Neural progenitor cell (in vitro differentiated cells): Measurements from ENCODE around the gene NUAK1. TPM values are rescaled to one million over a fixed set of nuclear protein-coding genes. Genes with fewer than 3 reads are reported as not detected.
A peak's percentile ranks its signal among the peaks of the same experiment; 100 is the strongest.

Source experiments
- DNase-seq: peaks from one replicate; pipeline ENCODE4 v3.0.0-alpha.2; 2016; ENCODE audit warnings: low spot score
- H2AFZ ChIP-seq: fragments of 200-600 bp; sonication (generic); replicated peaks from 2 replicates; pipeline ENCODE4 v1.6.1; 2016; ENCODE audit warnings: antibody characterized with exemption
- H3F3A ChIP-seq: fragments of 200-600 bp; sonication (generic); 2 replicates; pipeline ENCODE4 v1.6.1; 2016; ENCODE audit warnings: antibody characterized with exemption, low read depth
- H3K27ac ChIP-seq: fragments of 200-600 bp; sonication (generic); 2 replicates; pipeline ENCODE4 v1.5.1; 2016; ENCODE audit warnings: mild to moderate bottlenecking
- H3K27me3 ChIP-seq: fragments of 200-600 bp; sonication (generic); 2 replicates; pipeline ENCODE4 v1.6.1; 2016; ENCODE audit warnings: mild to moderate bottlenecking, moderate library complexity
- H3K36me3 ChIP-seq: fragments of 200-600 bp; sonication (generic); 2 replicates; pipeline ENCODE4 v1.5.1; 2016
- H3K4me1 ChIP-seq: fragments of 200-600 bp; sonication (generic); 2 replicates; pipeline ENCODE4 v1.6.1; 2016; ENCODE audit warnings: mixed run types
- H3K4me2 ChIP-seq: fragments of 200-600 bp; sonication (generic); 2 replicates; pipeline ENCODE4 v1.6.1; 2016
- H3K4me3 ChIP-seq: fragments of 200-600 bp; sonication (generic); 2 replicates; pipeline ENCODE4 v1.5.1; 2016
- H3K79me2 ChIP-seq: fragments of 200-600 bp; sonication (generic); 2 replicates; pipeline ENCODE4 v1.6.1; 2016; ENCODE audit warnings: low read depth
- H3K9ac ChIP-seq: fragments of 200-600 bp; sonication (generic); 2 replicates; pipeline ENCODE4 v1.6.1; 2016
- H3K9me3 ChIP-seq: fragments of 200-600 bp; sonication (generic); 2 replicates; pipeline ENCODE4 v1.5.1; 2016; ENCODE audit warnings: low read depth
- H4K20me1 ChIP-seq: fragments of 200-600 bp; sonication (generic); 2 replicates; pipeline ENCODE4 v1.6.1; 2016; ENCODE audit warnings: low read depth
- H3K27ac Mint-ChIP-seq: 3 replicates; pipeline ENCODE4 v1.8.0; 2021; ENCODE audit warnings: mixed read lengths
- H3K27me3 Mint-ChIP-seq: 2 replicates; pipeline ENCODE4 v1.8.0; 2022; ENCODE audit warnings: low read depth, mild to moderate bottlenecking, inconsistent platforms, moderate library complexity, mixed read lengths; ENCODE audit not compliant: insufficient read depth
- H3K36me3 Mint-ChIP-seq: 3 replicates; pipeline ENCODE4 v1.8.0; 2021; ENCODE audit warnings: mixed read lengths
- H3K4me1 Mint-ChIP-seq: 3 replicates; pipeline ENCODE4 v1.8.0; 2021; ENCODE audit warnings: mixed read lengths
- H3K4me3 Mint-ChIP-seq: 3 replicates; pipeline ENCODE4 v1.8.0; 2021; ENCODE audit warnings: mild to moderate bottlenecking, moderate library complexity, mixed read lengths
- H3K9me3 Mint-ChIP-seq: 3 replicates; pipeline ENCODE4 v1.8.0; 2020; ENCODE audit warnings: mixed read lengths
- CTCF ChIP-seq: fragments of 200-600 bp; sonication (generic); IDR thresholded peaks from 2 replicates; pipeline ENCODE4 v1.5.1; 2017; ENCODE audit warnings: antibody characterized with exemption, mild to moderate bottlenecking
- EZH2 ChIP-seq: fragments of 200-600 bp; sonication (generic); IDR thresholded peaks from 2 replicates; pipeline ENCODE4 v1.6.1; 2017; ENCODE audit warnings: antibody characterized with exemption, mild to moderate bottlenecking, moderate library complexity
- EZH2phosphoT487 ChIP-seq: fragments of 200-600 bp; sonication (generic); IDR thresholded peaks from 2 replicates; pipeline ENCODE4 v1.6.1; 2017; ENCODE audit warnings: antibody characterized with exemption
- total RNA-seq: library from RNA; depleted of rRNA; stranded (reverse); fragments of >200 nt; gene quantifications from 2 replicates; pipeline ENCODE4 v1.2.3, GENCODE V29; 2015; ENCODE audit warnings: low replicate concordance

Gene NUAK1
- total RNA-seq, 1 donor from 2014 or later = 18.8 TPM

- Histone ChIP-seq H3K4me2 (no peak overlapping the region), H3F3A (peaks cover 11% of the 10 kb centered on the region), H2AFZ (no peak overlapping the region), H3K27ac (no peak overlapping the region), H3K27me3 (no peaks in the 10 kb centered on the region), H3K79me2 (peaks cover 63% of the 10 kb centered on the region), H3K9ac (no peak overlapping the region), H3K4me3 (no peak overlapping the region), H3K36me3 (no peaks in the 10 kb centered on the region), H4K20me1 (peaks cover 67% of the 10 kb centered on the region), H3K9me3 (no peaks in the 10 kb centered on the region), H3K4me1 (peaks cover 56% of the 10 kb centered on the region)
- Mint-ChIP-seq H3K27me3 (peaks cover 9% of the 10 kb centered on the region), H3K36me3 (peaks cover 6% of the 10 kb centered on the region), H3K4me1 (peaks cover 97% of the 10 kb centered on the region), H3K9me3 (no peaks in the 10 kb centered on the region), H3K4me3 (no peak overlapping the region), H3K27ac (no peak overlapping the region)
- no peak for DNase-seq
- no peak for TF ChIP-seq CTCF
- TF ChIP-seq EZH2 = no peak
- TF ChIP-seq EZH2phosphoT487 = no peak
Observed at GRCh38 chr12:106113446-106113823, 25.3 kb downstream of the NUAK1 start.

- DNase-seq = no peak
- Histone ChIP-seq H3K9ac (no peak overlapping the region), H2AFZ (no peak overlapping the region), H3K36me3 (no peaks in the 10 kb centered on the region), H3K79me2 (peaks cover 61% of the 10 kb centered on the region), H3K4me2 (no peak overlapping the region), H3K27me3 (no peaks in the 10 kb centered on the region), H3K4me1 (peaks cover 60% of the 10 kb centered on the region), H3K27ac (no peak overlapping the region), H4K20me1 (peaks cover 71% of the 10 kb centered on the region), H3F3A (peaks cover 14% of the 10 kb centered on the region), H3K4me3 (no peak overlapping the region), H3K9me3 (no peaks in the 10 kb centered on the region)
- Mint-ChIP-seq H3K4me1 (peaks cover 97% of the 10 kb centered on the region), H3K9me3 (no peaks in the 10 kb centered on the region), H3K27ac (no peak overlapping the region), H3K36me3 (peaks cover 5% of the 10 kb centered on the region), H3K27me3 (peaks cover 9% of the 10 kb centered on the region), H3K4me3 (no peak overlapping the region)
- TF ChIP-seq EZH2 (no peak), EZH2phosphoT487 (no peak), CTCF (no peak)
Observed at GRCh38 chr12:106113042-106113441, 25.7 kb downstream of the NUAK1 start.

- Mint-ChIP-seq H3K27ac (no peak overlapping the region), H3K4me3 (peak overlapping the region; percentile 19), H3K36me3 (peaks cover 1% of the 10 kb centered on the region), H3K9me3 (no peaks in the 10 kb centered on the region), H3K4me1 (peaks cover 98% of the 10 kb centered on the region), H3K27me3 (peaks cover 7% of the 10 kb centered on the region)
- peaks cover 66% of the 10 kb centered on the region for H3K4me1 ChIP-seq
- DNase-seq = no peak
- H3K4me2 ChIP-seq = no peak overlapping the region
- peaks cover 14% of the 10 kb centered on the region for H3F3A ChIP-seq
- H3K27me3 ChIP-seq = no peaks in the 10 kb centered on the region
- no peak overlapping the region for H3K9ac ChIP-seq
- no peak for TF ChIP-seq EZH2
- no peak for TF ChIP-seq EZH2phosphoT487
- no peak for TF ChIP-seq CTCF
- H3K79me2 ChIP-seq = peaks cover 54% of the 10 kb centered on the region
- H4K20me1 ChIP-seq = peaks cover 74% of the 10 kb centered on the region
- no peak overlapping the region for H3K27ac ChIP-seq
- no peaks in the 10 kb centered on the region for H3K36me3 ChIP-seq
- no peaks in the 10 kb centered on the region for H3K9me3 ChIP-seq
- no peak overlapping the region for H3K4me3 ChIP-seq
- no peak overlapping the region for H2AFZ ChIP-seq
Observed at GRCh38 chr12:106112145-106112821, 26.5 kb downstream of the NUAK1 start.
